GM12875 (cell line): Measurements from ENCODE around the gene ASB18.

Experiments used
- H3K4me3 ChIP-seq: one replicate; pipeline ENCODE4 v1.5.1; 2011; ENCODE audit warnings: low read depth, low read length, control low read depth
- TF ChIP-seq, protein P1 (sequence below): IDR thresholded peaks from 2 replicates; pipeline ENCODE4 v1.5.1; 2011; ENCODE audit warnings: low read depth, mild to moderate bottlenecking, control low read depth, inconsistent platforms, low read length, moderate library complexity, borderline replicate concordance; ENCODE audit not compliant: insufficient read depth

The ASB18 gene

DNA sequence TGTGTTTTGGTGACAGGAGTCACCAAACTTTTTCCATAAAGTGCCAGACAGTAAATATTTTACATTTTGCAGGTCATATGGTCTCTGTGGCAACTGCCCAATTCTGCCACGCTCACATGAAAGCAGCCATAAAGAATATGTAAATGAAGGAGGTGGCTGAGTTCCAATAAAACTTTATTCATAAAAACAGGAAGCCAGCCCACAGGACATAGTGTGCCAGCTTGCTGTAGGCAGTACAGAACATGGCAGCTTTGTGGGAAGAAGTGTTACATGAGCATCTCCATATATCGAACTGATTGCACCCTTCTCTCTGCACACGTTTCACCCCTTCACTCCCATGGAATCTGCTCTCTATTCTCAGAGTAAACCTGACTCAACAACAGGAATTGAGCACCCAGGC is 10.2 kb downstream of the ASB18 start:
- no peak overlapping the region for H3K4me3 ChIP-seq
- TF ChIP-seq, protein P1, sequence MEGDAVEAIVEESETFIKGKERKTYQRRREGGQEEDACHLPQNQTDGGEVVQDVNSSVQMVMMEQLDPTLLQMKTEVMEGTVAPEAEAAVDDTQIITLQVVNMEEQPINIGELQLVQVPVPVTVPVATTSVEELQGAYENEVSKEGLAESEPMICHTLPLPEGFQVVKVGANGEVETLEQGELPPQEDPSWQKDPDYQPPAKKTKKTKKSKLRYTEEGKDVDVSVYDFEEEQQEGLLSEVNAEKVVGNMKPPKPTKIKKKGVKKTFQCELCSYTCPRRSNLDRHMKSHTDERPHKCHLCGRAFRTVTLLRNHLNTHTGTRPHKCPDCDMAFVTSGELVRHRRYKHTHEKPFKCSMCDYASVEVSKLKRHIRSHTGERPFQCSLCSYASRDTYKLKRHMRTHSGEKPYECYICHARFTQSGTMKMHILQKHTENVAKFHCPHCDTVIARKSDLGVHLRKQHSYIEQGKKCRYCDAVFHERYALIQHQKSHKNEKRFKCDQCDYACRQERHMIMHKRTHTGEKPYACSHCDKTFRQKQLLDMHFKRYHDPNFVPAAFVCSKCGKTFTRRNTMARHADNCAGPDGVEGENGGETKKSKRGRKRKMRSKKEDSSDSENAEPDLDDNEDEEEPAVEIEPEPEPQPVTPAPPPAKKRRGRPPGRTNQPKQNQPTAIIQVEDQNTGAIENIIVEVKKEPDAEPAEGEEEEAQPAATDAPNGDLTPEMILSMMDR, result no peak

DNA sequence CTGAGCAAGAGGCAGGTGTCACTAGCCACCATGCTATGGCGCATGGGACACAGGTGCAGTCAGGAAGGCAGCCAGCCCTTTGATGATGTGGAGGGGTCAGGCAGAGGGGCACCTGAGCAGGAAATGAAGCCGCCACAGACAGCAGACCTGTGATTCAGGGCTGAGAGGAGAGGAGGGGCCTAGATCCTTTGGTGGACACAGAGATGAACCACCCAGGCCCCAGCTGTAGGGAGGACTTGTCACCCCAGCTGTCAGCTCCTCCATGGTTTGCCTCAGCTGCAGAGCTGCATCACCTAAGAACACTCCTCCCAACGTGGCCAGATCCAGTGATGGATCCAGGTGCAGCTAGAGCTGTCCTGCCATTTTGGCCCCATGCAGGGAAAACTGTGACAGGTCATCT is 11.6 kb downstream of the ASB18 start:
- TF ChIP-seq, protein P1, result no peak
- no peak overlapping the region for H3K4me3 ChIP-seq

DNA sequence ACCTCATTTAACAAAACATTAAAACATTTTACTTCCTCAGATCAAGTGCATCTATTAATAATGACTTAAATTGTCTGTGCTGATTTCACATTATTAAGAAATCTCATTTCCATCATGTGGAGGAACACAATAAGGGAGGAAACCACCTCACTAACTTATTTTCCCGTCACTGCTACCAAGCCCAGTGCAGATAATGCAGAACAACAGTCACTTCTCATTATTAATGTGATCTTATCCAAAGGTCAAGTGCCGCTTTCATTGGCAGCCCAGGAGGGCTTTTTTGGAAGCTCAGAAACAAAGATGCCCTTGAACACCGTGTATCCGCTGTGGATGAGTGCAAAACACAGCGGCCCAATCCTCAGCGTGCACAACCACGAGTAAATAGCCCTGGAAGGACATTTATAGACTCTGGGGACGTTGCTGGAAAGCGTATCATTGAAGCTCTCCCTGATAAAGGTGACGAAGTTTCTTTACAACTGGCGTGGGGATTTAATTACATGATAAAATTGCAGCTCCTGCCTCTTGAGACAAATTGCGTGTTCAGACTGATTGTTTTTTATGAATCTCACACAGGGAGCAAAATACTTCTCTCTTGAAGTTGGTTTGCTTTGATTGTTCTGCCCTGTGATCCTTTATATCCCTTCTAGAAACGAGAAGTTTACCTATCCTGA is 13.2 kb downstream of the ASB18 start:
- TF ChIP-seq, protein P1, result no peak

DNA sequence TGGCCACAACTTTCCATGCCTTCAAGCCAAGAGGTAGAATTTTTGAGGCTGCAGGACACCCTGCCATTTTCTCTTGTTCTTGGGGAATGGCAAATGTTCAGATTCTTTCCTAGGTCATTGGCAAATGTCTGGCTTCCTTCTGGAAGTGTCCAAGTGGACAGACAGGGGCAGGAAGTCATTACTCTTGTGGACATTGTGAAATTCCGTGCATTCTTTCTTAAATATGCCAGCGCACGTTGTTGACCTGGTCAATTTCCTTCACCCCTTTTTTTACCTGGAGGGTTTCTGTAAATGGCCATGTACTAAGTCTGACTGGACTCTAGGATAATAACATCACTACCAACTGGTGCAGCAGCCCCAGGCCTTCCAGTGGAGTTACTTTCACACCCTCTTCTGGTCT is 13.9 kb downstream of the ASB18 start:
- H3K4me3 ChIP-seq, result no peak overlapping the region
- TF ChIP-seq, protein P1, result no peak

More for the DNA sequence above, 13.2 kb downstream of the ASB18 start:
- H3K4me3 ChIP-seq, result no peak overlapping the region

DNA sequence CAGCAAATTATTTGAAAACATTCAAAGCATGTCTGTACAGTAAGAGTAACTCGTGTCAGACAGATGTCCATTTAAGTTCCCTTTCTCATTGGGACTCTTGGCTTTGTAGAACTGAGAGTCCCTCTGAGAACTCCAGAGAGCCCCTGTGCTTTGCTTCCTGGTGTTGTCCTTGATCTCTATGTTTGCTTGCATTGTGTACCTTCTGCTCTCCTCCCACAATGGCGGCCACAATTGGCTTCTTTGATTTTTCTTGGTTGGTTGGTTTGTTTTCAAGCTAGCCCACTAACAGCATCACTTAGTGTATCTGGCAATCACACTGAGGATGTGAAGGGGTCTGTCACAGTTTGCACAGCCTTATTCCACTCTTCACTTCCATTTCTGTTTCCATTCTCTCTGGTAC is 15.1 kb downstream of the ASB18 start:
- no peak overlapping the region for H3K4me3 ChIP-seq
- TF ChIP-seq, protein P1, result no peak

DNA sequence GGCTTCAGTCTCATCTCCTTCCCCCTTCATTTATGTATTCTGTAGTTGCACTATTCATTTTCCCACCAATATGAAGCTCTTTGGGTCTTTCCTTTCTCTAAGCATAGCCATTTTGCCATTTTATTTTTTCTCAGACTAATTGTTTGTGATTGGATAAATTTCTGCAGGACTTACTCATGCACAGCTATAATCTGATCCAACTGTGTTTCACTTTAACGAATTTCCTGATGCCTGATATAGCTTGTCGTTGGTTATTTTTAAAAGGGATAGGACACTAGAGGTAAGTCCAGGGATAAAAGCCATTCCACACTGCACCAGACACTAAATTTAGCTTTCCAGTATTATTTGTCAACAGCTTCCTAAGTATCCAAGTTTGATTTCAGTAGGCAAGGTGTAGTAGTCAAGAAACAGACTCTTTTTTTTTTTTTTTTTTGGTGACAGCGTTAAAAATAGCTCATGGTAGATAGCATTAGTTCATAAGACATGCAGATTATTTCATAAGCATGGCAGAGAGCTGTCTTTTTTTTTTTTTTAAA is 17.4 kb downstream of the ASB18 start:
- TF ChIP-seq, protein P1, result no peak
- H3K4me3 ChIP-seq, result no peak overlapping the region

DNA sequence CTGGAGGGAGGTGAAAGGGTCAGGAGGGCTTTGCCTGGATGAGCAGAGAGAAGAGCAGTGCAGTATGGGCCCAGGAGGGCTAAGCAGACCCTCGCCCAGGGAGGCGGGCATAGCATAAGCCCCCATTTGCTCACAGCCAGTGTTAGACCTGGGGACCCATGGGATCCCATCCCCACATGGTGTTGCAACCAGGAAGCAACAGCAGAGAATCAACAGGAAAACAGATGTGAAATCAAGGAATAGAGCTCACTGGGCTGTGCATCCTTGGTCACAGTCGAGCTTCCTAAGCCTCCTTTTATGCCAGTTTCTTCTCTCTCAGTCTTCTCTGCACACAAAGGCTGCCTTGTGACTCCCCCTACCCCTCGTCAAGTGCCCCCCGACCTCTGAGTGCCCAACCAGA is 19.9 kb downstream of the ASB18 start:
- H3K4me3 ChIP-seq, result no peak overlapping the region
- TF ChIP-seq, protein P1, result no peak
